HCT116 (cell line): ENCODE data around the gene FABP1. TPM values are rescaled to one million over a fixed set of nuclear protein-coding genes. Genes with fewer than 3 reads are reported as not detected.

Source experiments
- ATAC-seq: fragments of 200-7000 bp; cut with Tn5 transposase; 2 replicates; pipeline ENCODE4 v1.9.1; 2020; ENCODE audit warnings: mild to moderate bottlenecking, moderate library complexity
- BruUV-seq: library from RNA; stranded (reverse); fragments of 400-500 nt; replicated peaks from 2 replicates; lab custom pipeline; 2021; lab: Mats Ljungman, UMichigan
- CTCF ChIA-PET: fragments of 300-600 bp; sonication (Branson Sonifier 250); formaldehyde crosslinking; loops from one replicate; lab custom pipeline; 2021; ENCODE audit warnings: antibody characterized with exemption; lab: Charles Lee
- POLR2A ChIA-PET: fragments of 300-600, 350-600 bp; sonication (Branson Sonifier 250); formaldehyde crosslinking; loops from one replicate; lab custom pipeline; 2021; ENCODE audit warnings: antibody characterized with exemption; lab: Charles Lee
- RAD21 ChIA-PET, 2 experiments: fragments of 300-600 bp; sonication (Branson Sonifier 250); formaldehyde crosslinking; loops; one replicate each; lab custom pipeline; 2023; ENCODE audit warnings: low total read pairs in 2 of 2; ENCODE audit not compliant: uncharacterized antibody in 2 of 2, unreplicated experiment in 2 of 2, low non-redundant PET in 1 of 2; lab: Charles Lee
- DNase-seq: peaks from one replicate; pipeline ENCODE4 v3.0.0-alpha.2; 2010; ENCODE audit warnings: low read depth, low spot score
- H2AFZ ChIP-seq: fragments of 200-600 bp; shearing (Covaris generic), sonication (generic); 2 replicates; pipeline ENCODE4 v1.6.1; 2017; ENCODE audit warnings: low read depth, mixed run types, mixed read lengths, antibody characterized with exemption, low read length; ENCODE audit not compliant: poor library complexity, severe bottlenecking
- H3K27ac ChIP-seq: 2 replicates; pipeline ENCODE4 v1.5.1; 2012; ENCODE audit warnings: low read depth, low read length
- H3K27me3 ChIP-seq: fragments of 200-600 bp; sonication (generic); 2 replicates; pipeline ENCODE4 v1.6.1; 2016; ENCODE audit warnings: mixed run types, low read length, mixed read lengths; ENCODE audit not compliant: insufficient read depth
- H3K36me3 ChIP-seq, 2 experiments: fragments of 200-500 bp in 1 of 2; fragments of 200-600 bp in 1 of 2; sonication (Bioruptor generic) in 1 of 2; sonication (generic) in 1 of 2; 2 replicates each; pipeline versions ENCODE4 v1.5.1 to v1.6.1; 2014 to 2016; ENCODE audit warnings: low read length in 2 of 2, inconsistent platforms in 1 of 2, mixed read lengths in 1 of 2, mixed run types in 1 of 2; ENCODE audit not compliant: insufficient read depth in 2 of 2, control insufficient read depth in 1 of 2
- H3K4me1 ChIP-seq, 2 experiments: fragments of 200-600 bp in 1 of 2; sonication (generic) in 1 of 2; 2 replicates each; pipeline versions ENCODE4 v1.5.1 to v1.6.1; 2012 to 2017; ENCODE audit warnings: low read length in 2 of 2, inconsistent platforms in 1 of 2, mild to moderate bottlenecking in 1 of 2, mixed read lengths in 1 of 2, mixed run types in 1 of 2, moderate library complexity in 1 of 2; ENCODE audit not compliant: insufficient read depth in 2 of 2, control insufficient read depth in 1 of 2
- H3K4me2 ChIP-seq: fragments of 200-600 bp; sonication (generic); 2 replicates; pipeline ENCODE4 v1.6.1; 2017; ENCODE audit warnings: mixed run types, low read length, mixed read lengths
- H3K4me3 ChIP-seq, 2 experiments: fragments of 200-600 bp in 1 of 2; sonication (generic) in 1 of 2; replicated peaks in 1 of 2; 2 replicates each; pipeline ENCODE4 v1.5.1; 2011 to 2016; ENCODE audit warnings: low read length in 2 of 2, control low read depth in 1 of 2, low read depth in 1 of 2, mild to moderate bottlenecking in 1 of 2, mixed read lengths in 1 of 2, mixed run types in 1 of 2
- H3K79me2 ChIP-seq: fragments of 200-600 bp; sonication (generic); 2 replicates; pipeline ENCODE4 v1.6.1; 2017; ENCODE audit warnings: mild to moderate bottlenecking, mixed run types, low read length, moderate library complexity, mixed read lengths; ENCODE audit not compliant: insufficient read depth
- H3K9ac ChIP-seq: fragments of 200-600 bp; sonication (generic); 2 replicates; pipeline ENCODE4 v1.6.1; 2016; ENCODE audit warnings: low read length, mixed read lengths
- H3K9me2 ChIP-seq: fragments of 200-600 bp; sonication (generic), shearing (Covaris generic); 2 replicates; pipeline ENCODE4 v1.6.1; 2017; ENCODE audit warnings: mixed run types, mild to moderate bottlenecking, moderate library complexity; ENCODE audit not compliant: insufficient read depth
- H3K9me3 ChIP-seq, 2 experiments: fragments of 200-500 bp in 1 of 2; fragments of 200-600 bp in 1 of 2; sonication (Bioruptor generic) in 1 of 2; sonication (generic) in 1 of 2; 2 replicates each; pipeline ENCODE4 v1.6.1; 2014 to 2017; ENCODE audit warnings: low read length in 2 of 2, mixed read lengths in 2 of 2, inconsistent platforms in 1 of 2, low read depth in 1 of 2, mild to moderate bottlenecking in 1 of 2, mixed run types in 1 of 2, moderate library complexity in 1 of 2; ENCODE audit not compliant: control insufficient read depth in 1 of 2, insufficient read depth in 1 of 2
- H4K20me1 ChIP-seq: fragments of 200-600 bp; sonication (generic), shearing (Covaris generic); 2 replicates; pipeline ENCODE4 v1.6.1; 2017; ENCODE audit warnings: mixed run types, mild to moderate bottlenecking, moderate library complexity; ENCODE audit not compliant: insufficient read depth
- ATF3 ChIP-seq: IDR thresholded peaks from 2 replicates; pipeline ENCODE4 v1.6.1; 2012
- CBX3 ChIP-seq: IDR thresholded peaks from 2 replicates; pipeline ENCODE4 v1.6.1; 2012; ENCODE audit warnings: low read depth
- EZH2 ChIP-seq: fragments of 200-600 bp; sonication (generic); IDR thresholded peaks from 2 replicates; pipeline ENCODE4 v1.6.1; 2017; ENCODE audit warnings: antibody characterized with exemption, mixed run types
- EZH2phosphoT487 ChIP-seq: fragments of 200-600 bp; IDR thresholded peaks from 2 replicates; pipeline ENCODE4 v1.6.1; 2018; ENCODE audit warnings: antibody characterized with exemption, borderline replicate concordance
- JUND ChIP-seq: IDR thresholded peaks from 2 replicates; pipeline ENCODE4 v1.6.1; 2012
- MAX ChIP-seq: IDR thresholded peaks from 2 replicates; pipeline ENCODE4 v1.6.1; 2012
- POLR2AphosphoS5 ChIP-seq: IDR thresholded peaks from 2 replicates; pipeline ENCODE4 v1.6.1; 2011; ENCODE audit warnings: mild to moderate bottlenecking, low read depth, low read length, moderate library complexity
- SIN3A ChIP-seq: IDR thresholded peaks from 2 replicates; pipeline ENCODE4 v1.6.1; 2012; ENCODE audit warnings: low read depth
- SRF ChIP-seq: IDR thresholded peaks from 2 replicates; pipeline ENCODE4 v1.6.1; 2012; ENCODE audit warnings: low read depth
- TCF7L2 ChIP-seq: IDR thresholded peaks from 2 replicates; pipeline ENCODE4 v1.7.0; 2011; ENCODE audit warnings: borderline replicate concordance, inconsistent platforms; ENCODE audit not compliant: insufficient read depth, insufficient read length; ENCODE audit errors: extremely low read depth
- ZFX ChIP-seq: fragments of 450-650 bp; IDR thresholded peaks from 2 replicates; pipeline ENCODE4 v1.6.1; 2017
- intact Hi-C: fragments of 100-400 bp; cut with micrococcal nuclease; formaldehyde crosslinking; loops from 2 replicates; pipeline ENCODE4 v1.10.0; 2022
- total RNA-seq: library from RNA; stranded (reverse); gene quantifications from one replicate; pipeline ENCODE4 v1.2.1, GENCODE V29; 2021; ENCODE audit not compliant: unreplicated experiment
- TF ChIP-seq, protein P1 (sequence below): IDR thresholded peaks from 2 replicates; pipeline ENCODE4 v1.6.1; 2012; ENCODE audit warnings: low read depth
- TF ChIP-seq, protein P2 (sequence below): IDR thresholded peaks from 2 replicates; pipeline ENCODE4 v1.6.1; 2011; ENCODE audit warnings: mild to moderate bottlenecking, low read length, moderate library complexity; ENCODE audit not compliant: insufficient replicate concordance; ENCODE audit errors: extremely low read depth

The FABP1 gene
- total RNA-seq, 1 experiment from 2014 or later, result 0.61 TPM

GRCh38 chr2:88136817-88137216, 9.0 kb upstream of the FABP1 start:
- no peak overlapping the region for H3K4me3 ChIP-seq
- no TSS peak for BruUV-seq
- H3K27me3 ChIP-seq, result peaks cover 3% of the 10 kb centered on the region; the same call in 1 of the 2 replicates
- no peaks in the 10 kb centered on the region for H3K4me1 ChIP-seq
- intact Hi-C loops, result no loop called here
- no peaks in the 10 kb centered on the region for H3K79me2 ChIP-seq
- CTCF ChIA-PET, result no interaction called here
- H2AFZ ChIP-seq, result no peak overlapping the region
- H3K9me2 ChIP-seq, result no peaks in the 10 kb centered on the region
- DNase-seq, result no peak
- no peaks in the 10 kb centered on the region for H4K20me1 ChIP-seq
- RAD21 ChIA-PET, result no interaction called here
- TF ChIP-seq TCF7L2 (no peak), SRF (no peak), POLR2AphosphoS5 (no peak)
- TF ChIP-seq, all 23 proteins: peak for 0
- Histone ChIP-seq H3K4me2 (no peak overlapping the region), H3K36me3 (no peaks in the 10 kb centered on the region), H3K9me3 (no peaks in the 10 kb centered on the region), H3K9ac (no peak overlapping the region), H3K27ac (no peak overlapping the region)
- POLR2A ChIA-PET, result no interaction called here
- no peak for ATAC-seq

DNA sequence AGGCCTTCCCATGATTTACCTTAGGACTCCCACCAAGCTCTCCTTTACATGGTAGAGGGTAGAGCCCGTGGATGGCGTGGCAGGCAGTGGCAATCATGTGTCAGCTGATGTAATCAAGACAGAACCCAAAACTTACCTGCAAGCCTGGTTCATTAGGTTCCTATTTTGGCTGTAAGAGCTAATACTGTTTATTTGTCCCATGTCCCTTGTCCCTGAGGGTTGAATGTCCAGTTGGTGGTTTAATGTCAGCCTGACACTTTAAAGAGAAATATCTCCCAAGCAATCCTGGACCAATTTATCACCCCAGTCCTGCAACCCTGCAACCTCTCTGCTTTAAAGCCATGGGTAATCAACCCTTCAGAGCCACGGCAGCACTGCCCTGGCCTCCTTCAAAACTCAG, 6.0 kb upstream of the FABP1 start:
- CTCF ChIA-PET, result no interaction called here
- H3K36me3 ChIP-seq, result no peaks in the 10 kb centered on the region
- no TSS peak for BruUV-seq
- H3K9ac ChIP-seq, result no peak overlapping the region
- H4K20me1 ChIP-seq, result no peaks in the 10 kb centered on the region
- RAD21 ChIA-PET, result no interaction called here
- no peaks in the 10 kb centered on the region for H3K79me2 ChIP-seq
- H3K27me3 ChIP-seq, result peaks cover 3% of the 10 kb centered on the region; the same call in 1 of the 2 replicates
- no peaks in the 10 kb centered on the region for H3K9me2 ChIP-seq
- H3K27ac ChIP-seq, result no peak overlapping the region
- no peak overlapping the region for H3K4me3 ChIP-seq
- POLR2A ChIA-PET, result no interaction called here
- ATAC-seq (no peak), DNase-seq (no peak)
- no peaks in the 10 kb centered on the region for H3K9me3 ChIP-seq
- no peak overlapping the region for H3K4me2 ChIP-seq
- H2AFZ ChIP-seq, result no peak overlapping the region
- intact Hi-C loops, result no loop called here
- H3K4me1 ChIP-seq, result peaks cover 0 to 4% of the 10 kb centered on the region in 2 experiments; a peak in 1 of 4 replicates
- no peak for TF ChIP-seq SRF
- TF ChIP-seq, protein P1, sequence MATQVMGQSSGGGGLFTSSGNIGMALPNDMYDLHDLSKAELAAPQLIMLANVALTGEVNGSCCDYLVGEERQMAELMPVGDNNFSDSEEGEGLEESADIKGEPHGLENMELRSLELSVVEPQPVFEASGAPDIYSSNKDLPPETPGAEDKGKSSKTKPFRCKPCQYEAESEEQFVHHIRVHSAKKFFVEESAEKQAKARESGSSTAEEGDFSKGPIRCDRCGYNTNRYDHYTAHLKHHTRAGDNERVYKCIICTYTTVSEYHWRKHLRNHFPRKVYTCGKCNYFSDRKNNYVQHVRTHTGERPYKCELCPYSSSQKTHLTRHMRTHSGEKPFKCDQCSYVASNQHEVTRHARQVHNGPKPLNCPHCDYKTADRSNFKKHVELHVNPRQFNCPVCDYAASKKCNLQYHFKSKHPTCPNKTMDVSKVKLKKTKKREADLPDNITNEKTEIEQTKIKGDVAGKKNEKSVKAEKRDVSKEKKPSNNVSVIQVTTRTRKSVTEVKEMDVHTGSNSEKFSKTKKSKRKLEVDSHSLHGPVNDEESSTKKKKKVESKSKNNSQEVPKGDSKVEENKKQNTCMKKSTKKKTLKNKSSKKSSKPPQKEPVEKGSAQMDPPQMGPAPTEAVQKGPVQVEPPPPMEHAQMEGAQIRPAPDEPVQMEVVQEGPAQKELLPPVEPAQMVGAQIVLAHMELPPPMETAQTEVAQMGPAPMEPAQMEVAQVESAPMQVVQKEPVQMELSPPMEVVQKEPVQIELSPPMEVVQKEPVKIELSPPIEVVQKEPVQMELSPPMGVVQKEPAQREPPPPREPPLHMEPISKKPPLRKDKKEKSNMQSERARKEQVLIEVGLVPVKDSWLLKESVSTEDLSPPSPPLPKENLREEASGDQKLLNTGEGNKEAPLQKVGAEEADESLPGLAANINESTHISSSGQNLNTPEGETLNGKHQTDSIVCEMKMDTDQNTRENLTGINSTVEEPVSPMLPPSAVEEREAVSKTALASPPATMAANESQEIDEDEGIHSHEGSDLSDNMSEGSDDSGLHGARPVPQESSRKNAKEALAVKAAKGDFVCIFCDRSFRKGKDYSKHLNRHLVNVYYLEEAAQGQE, result no peak
- no peak for TF ChIP-seq MAX
- TF ChIP-seq EZH2, result no peak
- TF ChIP-seq, protein P2, sequence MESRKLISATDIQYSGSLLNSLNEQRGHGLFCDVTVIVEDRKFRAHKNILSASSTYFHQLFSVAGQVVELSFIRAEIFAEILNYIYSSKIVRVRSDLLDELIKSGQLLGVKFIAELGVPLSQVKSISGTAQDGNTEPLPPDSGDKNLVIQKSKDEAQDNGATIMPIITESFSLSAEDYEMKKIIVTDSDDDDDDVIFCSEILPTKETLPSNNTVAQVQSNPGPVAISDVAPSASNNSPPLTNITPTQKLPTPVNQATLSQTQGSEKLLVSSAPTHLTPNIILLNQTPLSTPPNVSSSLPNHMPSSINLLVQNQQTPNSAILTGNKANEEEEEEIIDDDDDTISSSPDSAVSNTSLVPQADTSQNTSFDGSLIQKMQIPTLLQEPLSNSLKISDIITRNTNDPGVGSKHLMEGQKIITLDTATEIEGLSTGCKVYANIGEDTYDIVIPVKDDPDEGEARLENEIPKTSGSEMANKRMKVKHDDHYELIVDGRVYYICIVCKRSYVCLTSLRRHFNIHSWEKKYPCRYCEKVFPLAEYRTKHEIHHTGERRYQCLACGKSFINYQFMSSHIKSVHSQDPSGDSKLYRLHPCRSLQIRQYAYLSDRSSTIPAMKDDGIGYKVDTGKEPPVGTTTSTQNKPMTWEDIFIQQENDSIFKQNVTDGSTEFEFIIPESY, result no peak
- no peak for TF ChIP-seq JUND
- no peak for TF ChIP-seq EZH2phosphoT487
- TF ChIP-seq CBX3, result no peak
- TF ChIP-seq SIN3A, result no peak
- no peak for TF ChIP-seq ZFX
- TF ChIP-seq ATF3, result no peak
